Measurements from ENCODE around the gene PARP12.

Gene PARP12

DNA sequence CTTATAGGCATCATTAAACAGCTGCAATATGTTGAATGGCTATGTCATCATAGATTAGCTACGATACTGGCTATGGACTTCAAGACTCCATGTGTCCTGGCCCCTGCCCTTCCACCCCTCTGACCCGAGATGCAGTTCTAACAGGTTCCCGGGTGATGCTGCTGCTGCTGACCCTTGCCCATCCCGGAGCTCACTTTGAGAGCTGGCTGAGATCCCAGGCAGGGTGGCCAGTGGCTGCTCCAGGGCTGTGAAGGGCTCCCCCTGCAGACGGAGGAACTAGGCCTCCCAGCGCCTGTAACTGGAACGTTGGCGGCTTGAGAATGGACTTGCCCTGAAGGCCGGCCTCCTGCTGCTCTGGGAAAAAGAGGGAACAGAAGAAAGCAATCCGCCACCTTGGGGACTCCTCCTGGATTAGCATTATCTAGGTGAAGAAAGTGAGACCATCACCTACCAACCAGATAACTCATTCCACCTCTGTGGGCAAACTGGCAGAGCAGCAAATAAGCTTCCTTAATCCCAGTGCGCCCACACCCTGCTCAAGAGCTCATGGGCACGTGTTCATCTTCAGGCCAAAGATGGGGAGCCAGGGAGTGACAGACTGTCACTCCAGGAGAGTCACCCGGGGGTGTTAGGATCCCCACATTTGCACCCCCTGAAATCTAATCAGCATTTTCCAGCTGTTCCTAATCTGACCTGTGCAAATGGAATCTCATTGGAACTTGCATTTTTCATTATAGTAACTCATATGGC lies 56.8 kb downstream of the PARP12 start:
- TF ChIP-seq, protein P1, sequence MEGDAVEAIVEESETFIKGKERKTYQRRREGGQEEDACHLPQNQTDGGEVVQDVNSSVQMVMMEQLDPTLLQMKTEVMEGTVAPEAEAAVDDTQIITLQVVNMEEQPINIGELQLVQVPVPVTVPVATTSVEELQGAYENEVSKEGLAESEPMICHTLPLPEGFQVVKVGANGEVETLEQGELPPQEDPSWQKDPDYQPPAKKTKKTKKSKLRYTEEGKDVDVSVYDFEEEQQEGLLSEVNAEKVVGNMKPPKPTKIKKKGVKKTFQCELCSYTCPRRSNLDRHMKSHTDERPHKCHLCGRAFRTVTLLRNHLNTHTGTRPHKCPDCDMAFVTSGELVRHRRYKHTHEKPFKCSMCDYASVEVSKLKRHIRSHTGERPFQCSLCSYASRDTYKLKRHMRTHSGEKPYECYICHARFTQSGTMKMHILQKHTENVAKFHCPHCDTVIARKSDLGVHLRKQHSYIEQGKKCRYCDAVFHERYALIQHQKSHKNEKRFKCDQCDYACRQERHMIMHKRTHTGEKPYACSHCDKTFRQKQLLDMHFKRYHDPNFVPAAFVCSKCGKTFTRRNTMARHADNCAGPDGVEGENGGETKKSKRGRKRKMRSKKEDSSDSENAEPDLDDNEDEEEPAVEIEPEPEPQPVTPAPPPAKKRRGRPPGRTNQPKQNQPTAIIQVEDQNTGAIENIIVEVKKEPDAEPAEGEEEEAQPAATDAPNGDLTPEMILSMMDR (IDR thresholded peaks at IDR 0.05; ENCODE audit: low read depth, low read length): peak; percentile 52
- DNase-seq (ENCODE audit: low read depth in 2 of 2): peak; percentile 32 to 57
- no peak overlapping the region for H3K4me3 ChIP-seq (replicated peaks in 1 of 2; ENCODE audit: low read depth in 2 of 2, low read length in 2 of 2)

DNA sequence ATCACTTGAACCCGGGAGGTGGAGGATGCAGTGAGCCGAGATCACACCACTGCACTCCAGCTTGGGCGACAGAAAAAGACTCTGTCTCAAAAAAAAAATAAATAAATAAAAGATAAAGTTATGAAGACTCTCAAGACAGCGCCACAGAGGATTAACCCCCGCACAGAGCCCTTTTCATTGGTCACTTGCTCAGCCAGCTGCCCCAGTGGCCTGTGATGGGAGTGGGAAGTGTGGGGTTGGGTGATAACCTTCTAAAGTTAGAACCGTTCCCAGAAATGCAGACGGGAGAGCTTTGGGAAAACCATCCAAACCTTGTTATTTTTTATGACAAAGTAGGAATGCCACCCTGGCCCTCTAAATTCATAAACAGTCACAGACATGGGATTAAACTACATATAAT lies 57.4 kb downstream of the PARP12 start:
- TF ChIP-seq, protein P1 (IDR thresholded peaks at IDR 0.05; ENCODE audit: low read depth, low read length): no peak
- H3K4me3 ChIP-seq (replicated peaks in 1 of 2; ENCODE audit: low read depth in 2 of 2, low read length in 2 of 2): no peak overlapping the region
- no peak for DNase-seq (ENCODE audit: low read depth in 2 of 2)

DNA sequence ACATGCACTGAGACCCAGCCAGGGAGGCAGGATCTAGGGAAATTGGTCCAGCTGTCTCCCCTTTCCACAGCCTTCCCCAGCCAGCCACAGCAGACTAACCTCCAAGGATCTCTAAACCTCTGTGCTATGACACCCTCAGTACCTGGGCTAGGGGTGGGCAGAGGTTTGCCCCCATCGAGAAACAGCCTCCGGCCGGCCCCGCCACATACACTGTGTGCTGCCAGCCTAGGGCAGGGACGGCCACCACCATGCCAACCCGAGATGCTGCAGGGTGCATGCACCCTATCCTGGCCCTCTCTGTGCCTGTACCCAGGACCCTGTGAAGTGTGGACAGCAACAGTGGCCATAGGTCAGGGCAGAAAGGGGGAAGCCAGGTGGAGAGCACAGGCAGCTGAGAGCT lies 58.1 kb downstream of the PARP12 start:
- H3K4me3 ChIP-seq (replicated peaks in 1 of 2; ENCODE audit: low read depth in 2 of 2, low read length in 2 of 2): no peak overlapping the region
- DNase-seq (ENCODE audit: low read depth in 2 of 2): no peak
- TF ChIP-seq, protein P1 (IDR thresholded peaks at IDR 0.05; ENCODE audit: low read depth, low read length): no peak

DNA sequence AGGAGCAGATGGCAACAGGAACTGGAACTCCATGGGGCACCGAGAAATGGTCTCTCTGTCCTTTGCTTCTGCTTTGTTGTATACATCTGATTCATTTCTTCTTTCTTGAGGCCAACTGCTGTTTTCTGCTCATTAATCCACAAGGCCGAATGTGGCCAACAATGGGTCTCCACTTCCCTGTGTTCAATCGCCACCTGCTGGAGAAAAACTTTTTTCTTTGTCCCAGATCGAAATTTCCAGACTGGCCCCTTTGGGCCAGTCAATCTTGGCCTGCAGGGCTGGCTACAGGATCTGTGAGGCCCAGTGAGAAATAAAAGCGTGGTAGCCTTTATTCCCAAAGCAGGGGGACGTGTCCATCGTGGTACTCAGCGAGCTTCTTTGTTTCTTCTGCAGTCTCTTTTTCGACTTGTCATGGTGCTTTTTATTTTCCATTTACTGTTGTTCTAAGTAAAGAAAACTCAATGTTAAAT lies 58.8 kb downstream of the PARP12 start:
- TF ChIP-seq, protein P1 (IDR thresholded peaks at IDR 0.05; ENCODE audit: low read depth, low read length): peak; percentile 58
- H3K4me3 ChIP-seq (replicated peaks in 1 of 2; ENCODE audit: low read depth in 2 of 2, low read length in 2 of 2): no peak overlapping the region
- DNase-seq (ENCODE audit: low read depth in 2 of 2): peak; percentile 82 to 85

DNA sequence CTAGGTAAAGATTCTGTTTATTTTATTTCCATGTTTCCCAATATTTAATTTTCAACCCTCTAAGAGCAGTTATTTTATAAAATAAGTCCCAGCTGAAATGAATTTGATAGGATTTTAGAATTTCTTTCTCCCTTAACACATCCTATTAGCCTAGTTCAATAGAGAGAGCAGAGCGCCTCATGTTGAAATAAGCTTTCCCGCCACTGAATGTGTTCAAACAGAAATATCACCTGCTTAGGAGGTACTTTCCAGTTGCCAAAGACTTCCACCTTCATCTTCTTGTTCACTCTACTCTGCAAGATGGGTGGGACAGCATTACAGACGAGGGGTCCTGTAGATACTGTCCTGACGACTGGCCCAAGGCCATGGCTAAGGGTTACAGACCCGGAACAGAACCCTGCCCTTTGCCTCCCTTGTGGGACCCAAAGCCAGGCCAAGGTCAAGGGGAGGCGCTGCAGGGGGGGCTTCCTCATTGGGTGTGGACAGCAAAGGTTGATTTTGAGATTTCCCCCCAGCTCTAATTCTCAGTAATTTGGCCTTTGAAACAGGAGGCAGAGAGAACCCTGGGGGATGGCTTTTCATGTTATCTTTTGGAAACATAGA lies 62.0 kb downstream of the PARP12 start:
- no peak for DNase-seq (ENCODE audit: low read depth in 2 of 2)
- TF ChIP-seq, protein P1 (IDR thresholded peaks at IDR 0.05; ENCODE audit: low read depth, low read length): no peak

DNA sequence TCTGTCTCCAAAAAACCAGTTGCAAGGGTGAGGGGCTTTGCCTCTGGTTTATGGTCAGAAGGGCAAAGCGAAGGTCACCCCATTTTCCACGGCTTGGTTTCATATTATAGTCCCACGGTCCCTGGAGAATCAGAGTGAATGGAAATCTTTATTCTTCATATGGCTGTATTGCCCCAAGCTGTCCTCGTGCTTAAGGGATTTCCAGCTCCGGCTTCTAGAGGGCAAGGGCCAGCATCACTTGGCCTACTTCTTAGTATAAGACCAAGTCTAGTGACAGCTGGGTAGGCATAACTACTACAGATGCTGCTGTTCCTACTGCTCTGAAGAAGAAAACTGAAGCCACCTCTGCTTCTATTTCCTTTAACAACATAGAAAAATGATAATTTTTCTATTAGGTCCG lies 63.2 kb downstream of the PARP12 start:
- no peak for DNase-seq (ENCODE audit: low read depth in 2 of 2)
- TF ChIP-seq, protein P1 (IDR thresholded peaks at IDR 0.05; ENCODE audit: low read depth, low read length): no peak
- no peak overlapping the region for H3K4me3 ChIP-seq (replicated peaks in 1 of 2; ENCODE audit: low read depth in 2 of 2, low read length in 2 of 2)

More for the DNA sequence above, 62.0 kb downstream of the PARP12 start:
- no peak overlapping the region for H3K4me3 ChIP-seq (replicated peaks in 1 of 2; ENCODE audit: low read depth in 2 of 2, low read length in 2 of 2)

All from cardiac fibroblast (primary cell).